Skeletal muscle satellite cell (primary cell): ENCODE results near the gene PIEZO2.

Source experiments
- H3K27me3 ChIP-seq: 2 replicates; pipeline ENCODE4 v1.7.0; 2013; ENCODE audit warnings: low read length; ENCODE audit not compliant: control insufficient read depth, insufficient read depth
- H3K36me3 ChIP-seq: 2 replicates; pipeline ENCODE4 v1.7.0; 2013; ENCODE audit warnings: mild to moderate bottlenecking, control low read depth, low read length; ENCODE audit not compliant: insufficient read depth
- H3K4me1 ChIP-seq: 2 replicates; pipeline ENCODE4 v1.7.0; 2013; ENCODE audit warnings: low read length; ENCODE audit not compliant: control insufficient read depth, insufficient read depth
- H3K4me2 ChIP-seq: 2 replicates; pipeline ENCODE4 v1.7.0; 2013; ENCODE audit warnings: mild to moderate bottlenecking, low read length
- H3K4me3 ChIP-seq: 2 replicates; pipeline ENCODE4 v1.7.0; 2013; ENCODE audit warnings: low read length
- H3K9ac ChIP-seq: 2 replicates; pipeline ENCODE4 v1.7.0; 2013; ENCODE audit warnings: mild to moderate bottlenecking, low read depth, low read length, moderate library complexity
- H3K9me3 ChIP-seq: replicated peaks from 2 replicates; pipeline ENCODE4 v1.7.0; 2013; ENCODE audit warnings: mild to moderate bottlenecking, control low read depth, low read length

Gene PIEZO2

GRCh38 chr18:10950876-10951630 is 198.3 kb downstream of the PIEZO2 start:
- Histone ChIP-seq H3K36me3 (no peaks in the 10 kb centered on the region), H3K9me3 (peaks cover 6% of the 10 kb centered on the region), H3K27me3 (no peaks in the 10 kb centered on the region), H3K4me3 (no peak overlapping the region), H3K4me2 (no peak overlapping the region), H3K4me1 (no peaks in the 10 kb centered on the region), H3K9ac (no peak overlapping the region)

GRCh38 chr18:10950080-10950875 is 199.1 kb downstream of the PIEZO2 start:
- Histone ChIP-seq H3K4me1 (no peaks in the 10 kb centered on the region), H3K27me3 (no peaks in the 10 kb centered on the region), H3K36me3 (no peaks in the 10 kb centered on the region), H3K9me3 (peaks cover 12% of the 10 kb centered on the region), H3K4me2 (no peak overlapping the region), H3K4me3 (no peak overlapping the region), H3K9ac (no peak overlapping the region)

- peaks cover 12% of the 10 kb centered on the region for H3K9me3 ChIP-seq
- H3K4me2 ChIP-seq, result no peak overlapping the region
- no peaks in the 10 kb centered on the region for H3K36me3 ChIP-seq
- H3K4me3 ChIP-seq, result no peak overlapping the region
- H3K27me3 ChIP-seq, result no peaks in the 10 kb centered on the region
- no peak overlapping the region for H3K9ac ChIP-seq
- no peaks in the 10 kb centered on the region for H3K4me1 ChIP-seq
These were observed 199.7 kb downstream of the PIEZO2 start for GRCh38 chr18:10949655-10950054.

GRCh38 chr18:10948421-10948820 is 200.9 kb downstream of the PIEZO2 start:
- Histone ChIP-seq H3K27me3 (no peaks in the 10 kb centered on the region), H3K36me3 (no peaks in the 10 kb centered on the region), H3K9ac (no peak overlapping the region), H3K4me2 (no peak overlapping the region), H3K4me3 (no peak overlapping the region), H3K9me3 (peaks cover 12% of the 10 kb centered on the region), H3K4me1 (no peaks in the 10 kb centered on the region)

GRCh38 chr18:10946058-10946457 is 203.3 kb downstream of the PIEZO2 start:
- H3K9ac ChIP-seq, result no peak overlapping the region
- peaks cover 12% of the 10 kb centered on the region for H3K9me3 ChIP-seq
- H3K4me1 ChIP-seq, result no peaks in the 10 kb centered on the region
- no peaks in the 10 kb centered on the region for H3K27me3 ChIP-seq
- H3K4me3 ChIP-seq, result no peak overlapping the region
- H3K4me2 ChIP-seq, result no peak overlapping the region
- H3K36me3 ChIP-seq, result no peaks in the 10 kb centered on the region

- Histone ChIP-seq H3K9ac (no peak overlapping the region), H3K36me3 (no peaks in the 10 kb centered on the region), H3K27me3 (no peaks in the 10 kb centered on the region), H3K4me1 (no peaks in the 10 kb centered on the region), H3K9me3 (peaks cover 12% of the 10 kb centered on the region), H3K4me3 (no peak overlapping the region), H3K4me2 (no peak overlapping the region)
These were observed 206.4 kb downstream of the PIEZO2 start for GRCh38 chr18:10942998-10943397.

GRCh38 chr18:10939822-10940221 is 209.5 kb downstream of the PIEZO2 start:
- Histone ChIP-seq H3K4me2 (no peak overlapping the region), H3K9me3 (no peaks in the 10 kb centered on the region), H3K4me3 (no peak overlapping the region), H3K27me3 (peaks cover 7% of the 10 kb centered on the region), H3K36me3 (no peaks in the 10 kb centered on the region), H3K4me1 (no peaks in the 10 kb centered on the region), H3K9ac (no peak overlapping the region)

GRCh38 chr18:10937743-10938640 is 211.4 kb downstream of the PIEZO2 start:
- no peaks in the 10 kb centered on the region for H3K4me1 ChIP-seq
- H3K36me3 ChIP-seq, result no peaks in the 10 kb centered on the region
- no peak overlapping the region for H3K9ac ChIP-seq
- H3K27me3 ChIP-seq, result peaks cover 7% of the 10 kb centered on the region
- no peak overlapping the region for H3K4me2 ChIP-seq
- H3K4me3 ChIP-seq, result no peak overlapping the region
- H3K9me3 ChIP-seq, result no peaks in the 10 kb centered on the region

GRCh38 chr18:10936176-10937053 is 213.0 kb downstream of the PIEZO2 start:
- Histone ChIP-seq H3K27me3 (peaks cover 7% of the 10 kb centered on the region), H3K36me3 (no peaks in the 10 kb centered on the region), H3K9ac (no peak overlapping the region), H3K9me3 (no peaks in the 10 kb centered on the region), H3K4me1 (no peaks in the 10 kb centered on the region), H3K4me3 (no peak overlapping the region), H3K4me2 (no peak overlapping the region)

- Histone ChIP-seq H3K9me3 (no peaks in the 10 kb centered on the region), H3K4me1 (no peaks in the 10 kb centered on the region), H3K36me3 (no peaks in the 10 kb centered on the region), H3K9ac (no peak overlapping the region), H3K4me2 (no peak overlapping the region), H3K4me3 (no peak overlapping the region), H3K27me3 (peaks cover 7% of the 10 kb centered on the region)
These were observed 213.8 kb downstream of the PIEZO2 start for GRCh38 chr18:10935588-10935987.
